ENCODE results near the gene GNG12.
"Not testable (repeated sequence)": the region's sequence is repeated elsewhere in the genome, so short reads cannot be mapped to it uniquely, and the experiment has no call there.

GNG12 gene

GRCh38 chr1:67740543-67740942 lies 92.7 kb downstream of the GNG12 start:
- no peaks in the 10 kb centered on the region for H3K9me3 Mint-ChIP-seq
- peaks cover 5% of the 10 kb centered on the region for H3K36me3 Mint-ChIP-seq
- H3K27ac Mint-ChIP-seq = no peak overlapping the region
- peaks cover 13% of the 10 kb centered on the region for H3K4me1 Mint-ChIP-seq
- H3K4me3 Mint-ChIP-seq = no peak overlapping the region
- no peak for DNase-seq
- peaks cover 16% of the 10 kb centered on the region for H3K27me3 Mint-ChIP-seq
- CTCF ChIA-PET = interaction anchor here (0.6 to 1.4 kb wide), 2 partner anchors 26 to 90 kb away, joined by 3 read pairs; no protein-coding TSS in a partner anchor

DNA sequence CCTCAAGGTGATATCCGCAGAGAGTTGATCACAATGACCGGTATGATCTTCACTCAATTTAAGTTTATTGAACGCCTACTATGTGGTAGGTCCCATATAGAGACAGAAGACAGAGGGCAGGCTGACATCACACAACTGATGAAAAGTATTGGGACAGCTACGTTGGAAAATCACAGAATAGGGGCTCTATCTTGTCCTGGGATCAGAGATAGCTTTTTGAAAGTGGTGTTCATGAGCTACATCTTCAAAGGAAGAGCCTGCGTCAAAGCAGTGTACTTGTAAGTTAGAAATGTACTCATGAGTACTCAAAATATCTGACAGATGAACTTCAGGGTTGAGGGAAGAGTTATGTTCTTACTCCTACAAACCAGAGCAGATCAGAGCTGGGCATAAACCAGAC lies 93.9 kb downstream of the GNG12 start:
- DNase-seq = no peak
- CTCF ChIA-PET = interaction anchor here (1.0 to 3.8 kb wide), 3 partner anchors 21 to 178 kb away, joined by 3 to 16 read pairs (median 7); no protein-coding TSS in a partner anchor
- Mint-ChIP-seq H3K4me1 (peaks cover 14% of the 10 kb centered on the region), H3K27ac (no peak overlapping the region), H3K9me3 (no peaks in the 10 kb centered on the region), H3K27me3 (peaks cover 12% of the 10 kb centered on the region), H3K36me3 (peaks cover 5% of the 10 kb centered on the region), H3K4me3 (no peak overlapping the region)

DNA sequence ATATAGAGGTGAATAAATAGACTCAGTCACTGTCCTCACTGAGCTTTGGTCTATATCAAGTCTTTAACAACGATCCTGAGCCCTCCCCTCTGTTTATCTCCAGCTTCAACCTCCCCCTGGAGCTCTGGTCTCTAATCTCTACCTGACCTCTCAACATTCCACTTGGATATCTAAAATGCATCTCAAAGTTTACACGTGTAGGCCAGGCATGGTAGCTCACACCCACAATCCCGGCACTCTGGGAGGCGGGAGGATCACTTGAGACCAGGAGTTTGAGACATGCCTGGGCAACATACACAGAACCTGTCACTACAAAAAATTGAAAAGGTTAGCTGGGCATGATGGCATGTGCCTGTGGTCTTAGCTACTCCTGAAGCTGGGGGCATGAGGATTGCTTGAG lies 94.9 kb downstream of the GNG12 start:
- Mint-ChIP-seq H3K4me1 (peaks cover 19% of the 10 kb centered on the region), H3K27ac (no peak overlapping the region), H3K36me3 (peaks cover 5% of the 10 kb centered on the region), H3K27me3 (peaks cover 12% of the 10 kb centered on the region), H3K4me3 (no peak overlapping the region), H3K9me3 (no peaks in the 10 kb centered on the region)
- no peak for DNase-seq
- CTCF ChIA-PET = interaction anchor here (1.0 to 3.8 kb wide), 3 partner anchors 14 to 177 kb away, joined by 5 to 16 read pairs (median 7); no protein-coding TSS in a partner anchor

- H3K9me3 Mint-ChIP-seq = no peaks in the 10 kb centered on the region
- H3K4me1 Mint-ChIP-seq = peaks cover 23% of the 10 kb centered on the region
- no peak for DNase-seq
- H3K36me3 Mint-ChIP-seq = peaks cover 5% of the 10 kb centered on the region
- H3K27me3 Mint-ChIP-seq = peaks cover 12% of the 10 kb centered on the region
- H3K4me3 Mint-ChIP-seq = no peak overlapping the region
- CTCF ChIA-PET = interaction anchor here (0.9 to 3.8 kb wide), 3 partner anchors 14 to 28 kb away, joined by 3 to 16 read pairs (median 5); no protein-coding TSS in a partner anchor
- H3K27ac Mint-ChIP-seq = peak overlapping the region; percentile 52
Measured at GRCh38 chr1:67737875-67738274, 95.4 kb downstream of the GNG12 start.

GRCh38 chr1:67736750-67737149 lies 96.5 kb downstream of the GNG12 start:
- H3K27ac Mint-ChIP-seq = peak overlapping the region; percentile 87
- H3K36me3 Mint-ChIP-seq = peaks cover 5% of the 10 kb centered on the region
- H3K4me3 Mint-ChIP-seq = no peak overlapping the region
- CTCF ChIA-PET = interaction anchor here (1.5 to 3.8 kb wide), 3 partner anchors 15 to 175 kb away, joined by 4 to 16 read pairs (median 5); no protein-coding TSS in a partner anchor
- peaks cover 25% of the 10 kb centered on the region for H3K4me1 Mint-ChIP-seq
- peaks cover 10% of the 10 kb centered on the region for H3K27me3 Mint-ChIP-seq
- no peaks in the 10 kb centered on the region for H3K9me3 Mint-ChIP-seq
- DNase-seq = no peak

DNA sequence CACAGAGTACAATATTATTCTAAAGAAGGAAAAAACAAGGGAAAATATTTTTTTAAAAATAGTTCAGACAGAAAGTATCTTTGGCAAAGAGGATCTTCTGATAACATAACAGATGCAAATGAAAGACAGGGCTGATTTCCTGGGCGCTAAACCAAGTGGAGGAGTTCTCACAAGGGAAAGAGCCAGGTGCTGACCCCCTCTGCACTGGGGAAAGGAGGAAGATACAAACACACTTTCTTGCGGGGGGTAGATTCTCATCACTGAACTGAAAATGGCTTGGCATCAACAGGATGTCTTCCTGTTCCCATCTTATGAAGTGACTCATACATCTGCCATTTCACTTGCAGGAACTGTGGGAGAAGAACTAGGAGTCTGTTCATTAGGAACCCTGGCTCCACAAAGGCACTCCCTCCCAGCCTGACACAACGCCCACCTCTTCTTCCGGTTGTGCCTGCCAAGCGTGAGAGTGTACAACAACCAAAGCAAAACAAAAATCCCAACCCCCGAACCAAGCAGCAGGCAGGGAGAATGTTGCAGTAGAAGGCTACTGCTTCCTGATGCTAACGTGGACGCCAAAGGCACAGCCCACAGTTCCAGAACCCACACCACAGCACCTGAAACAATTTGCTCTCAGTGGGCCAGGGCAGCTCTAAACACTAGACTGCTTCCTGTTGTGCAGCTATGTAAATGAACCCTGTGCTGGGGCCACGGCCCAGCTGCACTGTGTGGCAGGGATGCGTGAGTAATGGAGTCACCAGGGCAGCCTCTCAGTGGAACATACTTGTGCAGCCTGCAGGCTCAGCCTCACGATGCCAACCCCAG lies 97.2 kb downstream of the GNG12 start:
- peak; percentile 68 for DNase-seq
- Mint-ChIP-seq H3K4me1 (peaks cover 25% of the 10 kb centered on the region), H3K27ac (peak overlapping the region; percentile 87), H3K9me3 (no peaks in the 10 kb centered on the region), H3K4me3 (peak overlapping the region; percentile 51), H3K36me3 (peaks cover 5% of the 10 kb centered on the region), H3K27me3 (peaks cover 8% of the 10 kb centered on the region)
- CTCF ChIA-PET = interaction anchor here (1.5 to 3.8 kb wide), 2 partner anchors 24 to 174 kb away, joined by 4 to 16 read pairs; no protein-coding TSS in a partner anchor

DNA sequence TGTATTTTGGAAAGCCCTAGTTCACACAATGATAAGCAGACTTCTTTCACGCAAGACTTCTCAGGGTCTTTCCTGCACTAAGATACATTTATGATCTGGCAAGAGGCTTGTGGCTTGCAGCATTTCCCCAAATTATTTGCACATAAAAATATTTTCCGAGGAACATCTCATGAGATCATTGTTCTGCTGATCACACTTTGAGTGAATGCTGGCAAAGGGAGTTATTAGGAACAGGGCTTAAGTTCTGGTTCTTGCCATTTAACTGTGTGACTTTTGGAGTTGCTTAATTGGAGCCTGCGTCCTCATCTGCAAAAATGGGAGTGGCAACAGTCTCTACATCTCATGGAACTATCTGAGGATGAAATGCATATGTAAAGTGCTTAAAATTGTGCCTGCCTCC lies 98.1 kb downstream of the GNG12 start:
- H3K4me3 Mint-ChIP-seq = no peak overlapping the region
- no peak for DNase-seq
- H3K27me3 Mint-ChIP-seq = peaks cover 8% of the 10 kb centered on the region
- H3K36me3 Mint-ChIP-seq = peaks cover 5% of the 10 kb centered on the region
- CTCF ChIA-PET = interaction anchor here (1.5 to 2.2 kb wide), 2 partner anchors 173 to 174 kb away, joined by 4 to 8 read pairs; no protein-coding TSS in a partner anchor
- no peaks in the 10 kb centered on the region for H3K9me3 Mint-ChIP-seq
- no peak overlapping the region for H3K27ac Mint-ChIP-seq
- peaks cover 25% of the 10 kb centered on the region for H3K4me1 Mint-ChIP-seq

GRCh38 chr1:67734323-67734690 lies 99.0 kb downstream of the GNG12 start:
- H3K27me3 Mint-ChIP-seq = peaks cover 6% of the 10 kb centered on the region
- no peak overlapping the region for H3K4me3 Mint-ChIP-seq
- no peaks in the 10 kb centered on the region for H3K9me3 Mint-ChIP-seq
- CTCF ChIA-PET = interaction anchor here (0.9 to 2.4 kb wide), 3 partner anchors 16 to 173 kb away, joined by 3 to 8 read pairs (median 8); no protein-coding TSS in a partner anchor
- H3K36me3 Mint-ChIP-seq = peaks cover 5% of the 10 kb centered on the region
- peaks cover 25% of the 10 kb centered on the region for H3K4me1 Mint-ChIP-seq
- no peak overlapping the region for H3K27ac Mint-ChIP-seq
- no peak for DNase-seq

- Mint-ChIP-seq H3K27me3 (peaks cover 8% of the 10 kb centered on the region), H3K9me3 (no peaks in the 10 kb centered on the region), H3K4me1 (peaks cover 25% of the 10 kb centered on the region), H3K27ac (no peak overlapping the region), H3K36me3 (peaks cover 5% of the 10 kb centered on the region), H3K4me3 (no peak overlapping the region)
- no peak for DNase-seq
- CTCF ChIA-PET = interaction anchor here (0.9 to 2.4 kb wide), 3 partner anchors 15 to 172 kb away, joined by 3 to 8 read pairs (median 8); no protein-coding TSS in a partner anchor
Measured at GRCh38 chr1:67733681-67734322, 99.5 kb downstream of the GNG12 start.

GRCh38 chr1:67732750-67733151 lies 100.5 kb downstream of the GNG12 start:
- H3K4me3 Mint-ChIP-seq = no peak overlapping the region
- DNase-seq = no peak
- H3K27ac Mint-ChIP-seq = no peak overlapping the region
- CTCF ChIA-PET = interaction anchor here (2.2 to 2.4 kb wide), 2 partner anchors 27 to 171 kb away, joined by 8 read pairs; no protein-coding TSS in a partner anchor
- H3K9me3 Mint-ChIP-seq = no peaks in the 10 kb centered on the region
- peaks cover 5% of the 10 kb centered on the region for H3K36me3 Mint-ChIP-seq
- H3K27me3 Mint-ChIP-seq = peaks cover 14% of the 10 kb centered on the region
- peaks cover 25% of the 10 kb centered on the region for H3K4me1 Mint-ChIP-seq

DNA sequence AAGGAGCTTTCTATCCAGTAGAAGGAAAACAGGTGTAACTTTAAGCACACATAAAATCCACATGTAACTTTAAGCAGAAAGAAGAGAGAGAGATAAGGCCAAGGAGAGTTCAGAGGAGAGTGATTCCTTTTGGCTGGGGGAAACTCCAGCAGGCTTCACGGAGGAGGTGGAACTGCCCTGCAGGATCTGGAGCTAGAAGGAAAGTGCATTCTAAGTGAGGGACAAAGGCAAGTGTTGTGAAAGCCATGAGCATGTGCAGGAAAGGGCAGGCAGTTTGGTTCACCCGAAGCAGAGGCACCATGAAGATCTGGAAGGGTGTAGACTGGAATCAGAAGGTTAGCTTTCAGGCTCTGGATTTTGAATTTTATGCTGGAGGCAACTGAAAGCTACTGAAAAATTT lies 101.9 kb downstream of the GNG12 start:
- Mint-ChIP-seq H3K27ac (no peak overlapping the region), H3K4me1 (peaks cover 21% of the 10 kb centered on the region), H3K4me3 (no peak overlapping the region), H3K36me3 (peaks cover under 1% of the 10 kb centered on the region), H3K9me3 (no peaks in the 10 kb centered on the region), H3K27me3 (peaks cover 14% of the 10 kb centered on the region)
- CTCF ChIA-PET = no interaction called here
- no peak for DNase-seq

GRCh38 chr1:67730312-67730711 lies 103.0 kb downstream of the GNG12 start:
- DNase-seq, H3K9me3 Mint-ChIP-seq, CTCF ChIA-PET, H3K4me3 Mint-ChIP-seq, H3K27ac Mint-ChIP-seq, H3K36me3 Mint-ChIP-seq: not testable (repeated sequence)
- H3K4me1 Mint-ChIP-seq = peaks cover 17% of the 10 kb centered on the region
- H3K27me3 Mint-ChIP-seq = peaks cover 14% of the 10 kb centered on the region

DNA sequence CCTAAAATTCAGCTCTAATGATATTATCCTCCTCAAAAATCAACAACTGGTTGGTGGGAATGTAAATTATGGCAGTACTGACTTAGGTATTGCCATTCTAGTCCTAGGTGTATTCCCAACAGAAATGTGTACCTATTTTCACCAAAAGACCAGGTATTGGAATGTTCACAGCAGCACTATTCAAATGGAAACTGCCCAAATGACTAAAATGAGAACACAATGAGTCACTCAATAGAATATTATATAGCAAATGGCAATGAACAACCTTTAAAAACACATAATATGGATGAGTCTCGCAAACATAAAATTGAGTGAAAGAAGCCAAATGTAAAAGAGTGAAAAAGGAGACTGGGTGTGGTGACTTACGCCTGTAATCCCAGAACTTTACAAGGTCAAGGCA lies 103.4 kb downstream of the GNG12 start:
- Mint-ChIP-seq H3K4me3 (no peak overlapping the region), H3K4me1 (peaks cover 17% of the 10 kb centered on the region), H3K27ac (no peak overlapping the region), H3K27me3 (peaks cover 14% of the 10 kb centered on the region), H3K9me3 (no peaks in the 10 kb centered on the region), H3K36me3 (no peaks in the 10 kb centered on the region)
- CTCF ChIA-PET = interaction anchor here (0.6 kb wide), 1 partner anchor 124 kb away, joined by 3 read pairs; no protein-coding TSS in a partner anchor
- DNase-seq = no peak

GRCh38 chr1:67726224-67726623 lies 107.0 kb downstream of the GNG12 start:
- H3K4me3 Mint-ChIP-seq = no peak overlapping the region
- CTCF ChIA-PET = no interaction called here
- peaks cover 5% of the 10 kb centered on the region for H3K4me1 Mint-ChIP-seq
- H3K36me3 Mint-ChIP-seq = no peaks in the 10 kb centered on the region
- no peaks in the 10 kb centered on the region for H3K9me3 Mint-ChIP-seq
- DNase-seq = no peak
- peaks cover 11% of the 10 kb centered on the region for H3K27me3 Mint-ChIP-seq
- no peak overlapping the region for H3K27ac Mint-ChIP-seq
